ENCODE results near the gene ARHGAP28. TPM values are rescaled to one million over a fixed set of nuclear protein-coding genes. Genes with fewer than 3 reads are reported as not detected.

ARHGAP28 gene
- total RNA-seq, 1 donor from 2014 or later, result 161 TPM

- peaks cover 37% of the 10 kb centered on the region for H3K36me3 Mint-ChIP-seq
- DNase-seq (ENCODE audit: low spot score in 2 of 2, unreplicated experiment in 2 of 2), result no peak
- H3K27ac Mint-ChIP-seq, result no peak overlapping the region
- TF ChIP-seq CTCF (IDR thresholded peaks at IDR 0.05; ENCODE audit: unreplicated experiment), result no peak
- H3K9me3 Mint-ChIP-seq, result peaks cover 14% of the 10 kb centered on the region
- no peaks in the 10 kb centered on the region for H3K27me3 Mint-ChIP-seq (ENCODE audit: low read depth)
- peaks cover 9% of the 10 kb centered on the region for H3K4me1 Mint-ChIP-seq
- no peak overlapping the region for H3K4me3 Mint-ChIP-seq
Observed at GRCh38 chr18:6917072-6917471, 187.6 kb downstream of the ARHGAP28 start.

- H3K9me3 Mint-ChIP-seq, result peaks cover 19% of the 10 kb centered on the region
- no peak overlapping the region for H3K4me3 Mint-ChIP-seq
- no peak overlapping the region for H3K27ac Mint-ChIP-seq
- H3K36me3 Mint-ChIP-seq, result peaks cover 33% of the 10 kb centered on the region
- TF ChIP-seq CTCF (IDR thresholded peaks at IDR 0.05; ENCODE audit: unreplicated experiment), result peak; percentile 43
- DNase-seq (ENCODE audit: low spot score in 2 of 2, unreplicated experiment in 2 of 2), result peak in 1 of 2 experiments; percentile 62
- H3K27me3 Mint-ChIP-seq (ENCODE audit: low read depth), result no peaks in the 10 kb centered on the region
- peaks cover 15% of the 10 kb centered on the region for H3K4me1 Mint-ChIP-seq
Observed at GRCh38 chr18:6920099-6920955, 190.8 kb downstream of the ARHGAP28 start.

- Mint-ChIP-seq H3K36me3 (peaks cover 21% of the 10 kb centered on the region), H3K27me3 (ENCODE audit: low read depth) (no peaks in the 10 kb centered on the region), H3K27ac (no peak overlapping the region), H3K4me1 (peaks cover 24% of the 10 kb centered on the region), H3K9me3 (peaks cover 14% of the 10 kb centered on the region), H3K4me3 (no peak overlapping the region)
- DNase-seq (ENCODE audit: low spot score in 2 of 2, unreplicated experiment in 2 of 2), result no peak
- TF ChIP-seq CTCF (IDR thresholded peaks at IDR 0.05; ENCODE audit: unreplicated experiment), result no peak
Observed at GRCh38 chr18:6921571-6921970, 192.1 kb downstream of the ARHGAP28 start.

- Mint-ChIP-seq H3K27ac (no peak overlapping the region), H3K4me1 (peaks cover 30% of the 10 kb centered on the region)
- no peak for TF ChIP-seq CTCF (IDR thresholded peaks at IDR 0.05; ENCODE audit: unreplicated experiment)
Observed at GRCh38 chr18:6923220-6923619, 193.7 kb downstream of the ARHGAP28 start.

GRCh38 chr18:6927153-6927552 is 197.6 kb downstream of the ARHGAP28 start:
- Mint-ChIP-seq H3K4me3 (no peak overlapping the region), H3K36me3 (peaks cover 3% of the 10 kb centered on the region), H3K4me1 (peaks cover 29% of the 10 kb centered on the region), H3K27ac (no peak overlapping the region), H3K27me3 (ENCODE audit: low read depth) (no peaks in the 10 kb centered on the region), H3K9me3 (peaks cover 5% of the 10 kb centered on the region)
- DNase-seq (ENCODE audit: low spot score in 2 of 2, unreplicated experiment in 2 of 2), result no peak
- TF ChIP-seq CTCF (IDR thresholded peaks at IDR 0.05; ENCODE audit: unreplicated experiment), result no peak

More at GRCh38 chr18:6923220-6923619, 193.7 kb downstream of the ARHGAP28 start:
- H3K27me3 Mint-ChIP-seq (ENCODE audit: low read depth), result no peaks in the 10 kb centered on the region
- H3K4me3 Mint-ChIP-seq, result no peak overlapping the region
- H3K9me3 Mint-ChIP-seq, result peaks cover 5% of the 10 kb centered on the region
- DNase-seq (ENCODE audit: low spot score in 2 of 2, unreplicated experiment in 2 of 2), result no peak
- H3K36me3 Mint-ChIP-seq, result peaks cover 4% of the 10 kb centered on the region

Measured in mesothelial cell of epicardium (in vitro differentiated cells).